ENCODE data around the gene HPCAL1. TPM values are rescaled to one million over a fixed set of nuclear protein-coding genes. Genes with fewer than 3 reads are reported as not detected.
A peak's percentile ranks its signal among the peaks of the same experiment; 100 is the strongest.

Gene HPCAL1
- total and polyA plus RNA-seq, 4 donors: 122 to 147 (median 136) TPM

GRCh38 chr2:10367472-10368439 is 65.1 kb downstream of the HPCAL1 start:
- H3K4me1 ChIP-seq (ENCODE audit: control insufficient read depth in 5 of 5, insufficient read depth in 5 of 5, low read length in 5 of 5): peaks cover 0 to 47% (median 12%) of the 10 kb centered on the region in 5 donors

GRCh38 chr2:10368491-10369231 is 66.0 kb downstream of the HPCAL1 start:
- H3K9ac ChIP-seq (ENCODE audit: insufficient read depth in 1 of 2, low read length in 2 of 2): peak overlapping the region in 1 of 2 donors; percentile 5
- DNase-seq (peak; percentile 37 to 47 (median 41)), ATAC-seq (ENCODE audit: insufficient read depth, low FRiP score) (no peak)
- H3K36me3 ChIP-seq (ENCODE audit: control insufficient read depth in 4 of 4, insufficient read depth in 4 of 4, low read length in 4 of 4): no peaks in the 10 kb centered on the region
- WGBS, 2 donors: 66 to 85% methylated on average over 24 of the region's 24 CpGs
- H3K9me3 ChIP-seq (ENCODE audit: control insufficient read depth in 4 of 4, insufficient read depth in 3 of 4, low read length in 3 of 4): no peaks in the 10 kb centered on the region
- no peak for TF ChIP-seq CTCF (IDR thresholded peaks at IDR 0.05; ENCODE audit: control extremely low read depth, extremely low read depth)
- H3K4me3 ChIP-seq: no peak overlapping the region
- peak overlapping the region in 1 of 2 donors; percentile 92 for H3K27ac ChIP-seq (ENCODE audit: low read depth in 1 of 2, low read length in 1 of 2)
- peaks cover 0 to 40% (median 12%) of the 10 kb centered on the region in 5 donors for H3K4me1 ChIP-seq (ENCODE audit: control insufficient read depth in 5 of 5, insufficient read depth in 5 of 5, low read length in 5 of 5)
- H3K27me3 ChIP-seq (ENCODE audit: control insufficient read depth in 3 of 3, insufficient read depth in 3 of 3, low read length in 2 of 3): no peaks in the 10 kb centered on the region

More at GRCh38 chr2:10367472-10368439, 65.1 kb downstream of the HPCAL1 start:
- WGBS, 2 donors: 84 to 93% methylated on average over 16 of the region's 16 CpGs
- no peak overlapping the region for H3K9ac ChIP-seq (ENCODE audit: insufficient read depth in 1 of 2, low read length in 2 of 2)
- no peak for TF ChIP-seq CTCF (IDR thresholded peaks at IDR 0.05; ENCODE audit: control extremely low read depth, extremely low read depth)
- H3K27ac ChIP-seq (ENCODE audit: low read depth in 1 of 2, low read length in 1 of 2): peak overlapping the region in 1 of 2 donors; percentile 92
- H3K4me3 ChIP-seq: no peak overlapping the region
- H3K9me3 ChIP-seq (ENCODE audit: control insufficient read depth in 4 of 4, insufficient read depth in 3 of 4, low read length in 3 of 4): no peaks in the 10 kb centered on the region
- ATAC-seq (ENCODE audit: insufficient read depth, low FRiP score) (no peak), DNase-seq (no peak)
- H3K36me3 ChIP-seq (ENCODE audit: control insufficient read depth in 4 of 4, insufficient read depth in 4 of 4, low read length in 4 of 4): no peaks in the 10 kb centered on the region
- H3K27me3 ChIP-seq (ENCODE audit: control insufficient read depth in 3 of 3, insufficient read depth in 3 of 3, low read length in 2 of 3): no peaks in the 10 kb centered on the region

- no peak for TF ChIP-seq CTCF (IDR thresholded peaks at IDR 0.05; ENCODE audit: control extremely low read depth, extremely low read depth)
- DNase-seq (peak; percentile 66 to 84 (median 74)), ATAC-seq (ENCODE audit: insufficient read depth, low FRiP score) (peak; percentile 76)
- Histone ChIP-seq H3K27ac (ENCODE audit: low read depth in 1 of 2, low read length in 1 of 2) (peak overlapping the region in 1 of 2 donors; percentile 92), H3K9ac (ENCODE audit: insufficient read depth in 1 of 2, low read length in 2 of 2) (peak overlapping the region in 1 of 2 donors; percentile 16), H3K9me3 (ENCODE audit: control insufficient read depth in 4 of 4, insufficient read depth in 3 of 4, low read length in 3 of 4) (no peaks in the 10 kb centered on the region), H3K27me3 (ENCODE audit: control insufficient read depth in 3 of 3, insufficient read depth in 3 of 3, low read length in 2 of 3) (no peaks in the 10 kb centered on the region), H3K4me1 (ENCODE audit: control insufficient read depth in 5 of 5, insufficient read depth in 5 of 5, low read length in 5 of 5) (peaks cover 0 to 38% (median 12%) of the 10 kb centered on the region in 5 donors), H3K4me3 (no peak overlapping the region), H3K36me3 (ENCODE audit: control insufficient read depth in 4 of 4, insufficient read depth in 4 of 4, low read length in 4 of 4) (peaks cover 0 to 2% (median 0%) of the 10 kb centered on the region in 4 donors)
- 62 to 79% methylated on average over 14 of the region's 14 CpGs for WGBS, 2 donors
These were observed 66.9 kb downstream of the HPCAL1 start for GRCh38 chr2:10369269-10370255.
